Measurements from ENCODE around the gene RASD2. TPM values are rescaled to one million over a fixed set of nuclear protein-coding genes. Genes with fewer than 3 reads are reported as not detected.

The RASD2 gene
- total RNA-seq, 1 experiment from 2014 or later = 2.4 TPM

GRCh38 chr22:35569916-35570315 is 29.3 kb downstream of the RASD2 start:
- POLR2A ChIA-PET = no interaction called here
- no peaks in the 10 kb centered on the region for H3K36me3 ChIP-seq (ENCODE audit: control insufficient read depth in 1 of 2, insufficient read depth in 2 of 2, low read length in 2 of 2)
- ATAC-seq (no peak), DNase-seq (ENCODE audit: low read depth, low spot score) (no peak)
- no peaks in the 10 kb centered on the region for H3K9me3 ChIP-seq (ENCODE audit: control insufficient read depth in 1 of 2, insufficient read depth in 1 of 2, low read depth in 1 of 2, low read length in 2 of 2)
- no peak overlapping the region; the same call in 1 of the 2 replicates for H3K27ac ChIP-seq (ENCODE audit: low read depth, low read length)
- intact Hi-C loops (cut with micrococcal nuclease) = no loop called here
- H3K9ac ChIP-seq (ENCODE audit: low read length) = no peak overlapping the region
- H2AFZ ChIP-seq (ENCODE audit: low read depth, low read length, poor library complexity, severe bottlenecking) = no peak overlapping the region
- peaks cover 11 to 17% of the 10 kb centered on the region in 2 experiments for H3K4me1 ChIP-seq (ENCODE audit: control insufficient read depth in 1 of 2, insufficient read depth in 2 of 2, low read length in 2 of 2)
- H3K9me2 ChIP-seq (ENCODE audit: insufficient read depth) = no peaks in the 10 kb centered on the region
- no peaks in the 10 kb centered on the region for H3K79me2 ChIP-seq (ENCODE audit: insufficient read depth, low read length)
- no peak overlapping the region for H3K4me3 ChIP-seq (replicated peaks in 1 of 2; ENCODE audit: low read depth in 1 of 2, low read length in 2 of 2)
- H3K27me3 ChIP-seq (ENCODE audit: insufficient read depth, low read length) = no peaks in the 10 kb centered on the region
- CTCF ChIA-PET = no interaction called here
- no peak overlapping the region for H3K4me2 ChIP-seq (ENCODE audit: low read length)
- TF ChIP-seq CBX3 (IDR thresholded peaks at IDR 0.05; ENCODE audit: low read depth) (no peak), CEBPB (IDR thresholded peaks at IDR 0.05; ENCODE audit: low read depth) (no peak), POLR2AphosphoS5 (IDR thresholded peaks at IDR 0.05; ENCODE audit: low read depth, low read length) (no peak), ZBTB33 (IDR thresholded peaks at IDR 0.05; ENCODE audit: extremely low read depth, insufficient replicate concordance, low read length) (no peak), FOSL1 (IDR thresholded peaks at IDR 0.05; ENCODE audit: low read depth) (no peak), SRF (IDR thresholded peaks at IDR 0.05; ENCODE audit: low read depth) (no peak), ZFX (IDR thresholded peaks at IDR 0.05) (no peak), CTCF (IDR thresholded peaks at IDR 0.05 in 2 of 3, conservative IDR thresholded peaks at IDR 0.05 in 1 of 3; ENCODE audit: borderline replicate concordance in 1 of 3, insufficient read depth in 1 of 3, low read depth in 2 of 3, low read length in 2 of 3) (no peak), ELF1 (IDR thresholded peaks at IDR 0.05; ENCODE audit: borderline replicate concordance, low read depth) (no peak), SP1 (IDR thresholded peaks at IDR 0.05; ENCODE audit: low read depth) (no peak), SIN3A (IDR thresholded peaks at IDR 0.05; ENCODE audit: low read depth) (no peak), EZH2phosphoT487 (IDR thresholded peaks at IDR 0.05; ENCODE audit: borderline replicate concordance) (no peak), POLR2A (IDR thresholded peaks at IDR 0.05; ENCODE audit: borderline replicate concordance, extremely low read depth, insufficient read depth, insufficient read length) (no peak), EGR1 (IDR thresholded peaks at IDR 0.05; ENCODE audit: low read depth) (no peak), TCF7L2 (IDR thresholded peaks at IDR 0.05; ENCODE audit: borderline replicate concordance, extremely low read depth, insufficient read depth, insufficient read length) (no peak), EZH2 (IDR thresholded peaks at IDR 0.05) (no peak), RAD21 (IDR thresholded peaks at IDR 0.05; ENCODE audit: low read depth) (no peak), ZNF274 (IDR thresholded peaks at IDR 0.05; ENCODE audit: low read depth, low read length) (no peak)
- RAD21 ChIA-PET (ENCODE audit: low non-redundant PET in 1 of 2, low total read pairs in 2 of 2, uncharacterized antibody in 2 of 2, unreplicated experiment in 2 of 2) = no interaction called here
- H4K20me1 ChIP-seq (ENCODE audit: insufficient read depth) = no peaks in the 10 kb centered on the region
- BruUV-seq (replicated peaks) = no TSS peak

Measured in HCT116 (cell line).